HepG2 (cell line): ENCODE measurements around the gene SEBOX. TPM values are rescaled to one million over a fixed set of nuclear protein-coding genes. Genes with fewer than 3 reads are reported as not detected.

ENCODE experiments used
- EED ChIP-seq: sonication (generic); formaldehyde crosslinking; IDR thresholded peaks from 2 replicates; pipeline ENCODE4 v1.5.0; 2020; ENCODE audit warnings: mild to moderate bottlenecking, missing genetic modification reagents
- GLMP ChIP-seq: sonication (generic); formaldehyde crosslinking; IDR thresholded peaks from 2 replicates; pipeline ENCODE4 v1.9.0; 2021; ENCODE audit warnings: missing genetic modification reagents, mild to moderate bottlenecking, borderline replicate concordance
- HOMEZ ChIP-seq: IDR thresholded peaks from 2 replicates; pipeline ENCODE4 v1.6.1; 2016; ENCODE audit warnings: low read depth
- JUN ChIP-seq: sonication (generic); formaldehyde crosslinking; IDR thresholded peaks from 2 replicates; pipeline ENCODE4 v1.4.0; 2020; ENCODE audit warnings: mild to moderate bottlenecking, missing genetic modification reagents
- PPARG ChIP-seq: conservative IDR thresholded peaks from 2 replicates; pipeline ENCODE4 v1.6.1; 2016; ENCODE audit warnings: missing biosample characterization, missing genetic modification reagents
- RBM22 ChIP-seq: fragments of 200-400 bp; formaldehyde crosslinking; optimal IDR thresholded peaks from 2 replicates; pipeline ENCODE3; 2017; ENCODE audit warnings: mild to moderate bottlenecking, low read length, moderate library complexity
- REXO4 ChIP-seq: sonication (generic); formaldehyde crosslinking; IDR thresholded peaks from 2 replicates; pipeline ENCODE4 v1.8.0; 2022; ENCODE audit warnings: missing genetic modification reagents, mild to moderate bottlenecking, borderline replicate concordance
- SOX5 ChIP-seq: IDR thresholded peaks from 2 replicates; pipeline ENCODE4 v1.6.1; 2016; ENCODE audit warnings: borderline replicate concordance
- TGIF2 ChIP-seq: IDR thresholded peaks from 2 replicates; pipeline ENCODE4 v1.6.1; 2016; ENCODE audit warnings: control low read depth, missing compliant biosample characterization
- THYN1 ChIP-seq: sonication (generic); formaldehyde crosslinking; IDR thresholded peaks from 2 replicates; pipeline ENCODE4 v1.8.1; 2023; ENCODE audit warnings: low read depth, mild to moderate bottlenecking, moderate library complexity, missing genetic modification reagents, borderline replicate concordance
- USF2 ChIP-seq, 2 experiments: sonication (generic) in 1 of 2; formaldehyde crosslinking in 1 of 2; IDR thresholded peaks; 2 replicates each; pipeline versions ENCODE4 v1.5.1 to v1.6.1; 2011 to 2020; ENCODE audit warnings: borderline replicate concordance in 1 of 2, low read depth in 1 of 2, low read length in 1 of 2, mild to moderate bottlenecking in 1 of 2, missing genetic modification reagents in 1 of 2, moderate library complexity in 1 of 2
- XBP1 ChIP-seq: sonication (generic); formaldehyde crosslinking; IDR thresholded peaks from 2 replicates; pipeline ENCODE4 v1.5.0; 2020; ENCODE audit warnings: missing genetic modification reagents
- ZFP41 ChIP-seq: sonication (generic); formaldehyde crosslinking; IDR thresholded peaks from 2 replicates; pipeline ENCODE4 v1.4.0; 2020; ENCODE audit warnings: mild to moderate bottlenecking, missing genetic modification reagents, borderline replicate concordance
- ZFY ChIP-seq: sonication (generic); formaldehyde crosslinking; IDR thresholded peaks from 2 replicates; pipeline ENCODE4 v1.4.0; 2020; ENCODE audit warnings: missing genetic modification reagents
- ZGPAT ChIP-seq: IDR thresholded peaks from 2 replicates; pipeline ENCODE4 v1.6.1; 2016; ENCODE audit warnings: mild to moderate bottlenecking
- ZNF143 ChIP-seq: sonication (generic); formaldehyde crosslinking; IDR thresholded peaks from 2 replicates; pipeline ENCODE4 v1.4.0; 2020; ENCODE audit warnings: missing genetic modification reagents
- ZNF432 ChIP-seq: sonication (generic); formaldehyde crosslinking; IDR thresholded peaks from 2 replicates; pipeline ENCODE4 v1.5.0; 2020; ENCODE audit warnings: missing genetic modification reagents, mild to moderate bottlenecking, borderline replicate concordance
- ZNF552 ChIP-seq: sonication (generic); formaldehyde crosslinking; IDR thresholded peaks from 2 replicates; pipeline ENCODE4 v1.9.0; 2022; ENCODE audit warnings: missing genetic modification reagents, mild to moderate bottlenecking, borderline replicate concordance
- ZNF616 ChIP-seq: sonication (generic); formaldehyde crosslinking; IDR thresholded peaks from 2 replicates; pipeline ENCODE4 v1.5.0; 2020; ENCODE audit warnings: low read depth, mild to moderate bottlenecking, missing genetic modification reagents
- ZNF768 ChIP-seq: sonication (generic); formaldehyde crosslinking; IDR thresholded peaks from 2 replicates; pipeline ENCODE4 v1.4.0; 2020; ENCODE audit warnings: missing genetic modification reagents
- ZNF790 ChIP-seq: sonication (generic); formaldehyde crosslinking; IDR thresholded peaks from 2 replicates; pipeline ENCODE4 v1.8.0; 2022; ENCODE audit warnings: missing genetic modification reagents, mild to moderate bottlenecking, borderline replicate concordance
- polyA plus RNA-seq, 8 experiments: library from polyadenylated mRNA; depleted of rRNA in 3 of 8; stranded (reverse) in 7 of 8; unstranded in 1 of 8; fragments of >200 nt; fragmentation: Illumina TruSeq in 4 of 8; extraction: Trizol in 4 of 8; gene quantifications; 2 replicates each; pipeline versions ENCODE4 v1.2.1 to v1.2.3, GENCODE V29; 2011 to 2016; ENCODE audit warnings: low read depth in 4 of 8, missing spikeins in 1 of 8, mixed read lengths in 1 of 8; ENCODE audit not compliant: insufficient read depth in 1 of 8
- total RNA-seq, 5 experiments: library from RNA; depleted of rRNA; stranded (reverse); fragments of >200 nt; fragmentation: Illumina TruSeq; extraction: Trizol; gene quantifications; 2 replicates each; pipeline ENCODE4 v1.2.3, GENCODE V29; 2016; ENCODE audit warnings: low read depth in 1 of 5

Gene SEBOX
- total and polyA plus RNA-seq, 2 of the 13 experiments (the other 11 are each of a cell fraction or from before 2014, with no cell fraction given) = not detected

- TF ChIP-seq PPARG (CRISPR knock-in tag) (no peak), ZGPAT (peak; percentile 69), ZNF552 (CRISPR knock-in tag) (no peak; the same call in 1 of the 2 replicates), RBM22 (no peak), THYN1 (CRISPR knock-in tag) (peak; percentile 22; the same call in 1 of the 2 replicates), JUN (CRISPR knock-in tag) (peak; percentile 28; the same call in 1 of the 2 replicates), HOMEZ (CRISPR knock-in tag) (no peak), ZNF768 (CRISPR knock-in tag) (peak; percentile 25; the same call in 1 of the 2 replicates), ZFP41 (CRISPR knock-in tag) (0 out of 2 replicates have a peak, but pooled peaks have one; percentile 20), XBP1 (CRISPR knock-in tag) (no peak; the same call in 1 of the 2 replicates), ZNF790 (0 out of 2 replicates have a peak, but pooled peaks have one; percentile 46), TGIF2 (CRISPR knock-in tag) (peak; percentile 84), USF2 (IDR thresholded peaks at IDR 0.05; ENCODE audit: low read depth, low read length) (no peak), USF2 (CRISPR knock-in tag; IDR thresholded peaks at IDR 0.05; ENCODE audit: borderline replicate concordance) (0 out of 2 replicates have a peak, but pooled peaks have one; percentile 44), ZNF616 (no peak; the same call in 1 of the 2 replicates), GLMP (peak; percentile 55; the same call in 1 of the 2 replicates), ZFY (peak; percentile 90), EED (CRISPR knock-in tag) (peak; percentile 77; the same call in 1 of the 2 replicates), ZNF432 (CRISPR knock-in tag) (no peak), REXO4 (CRISPR knock-in tag) (0 out of 2 replicates have a peak, but pooled peaks have one; percentile 47), SOX5 (CRISPR knock-in tag) (0 out of 2 replicates have a peak, but pooled peaks have one; percentile 13), ZNF143 (CRISPR knock-in tag) (peak; percentile 67)
Measured at GRCh38 chr17:28318759-28319597, 46.0 kb downstream of the SEBOX start, which contains the start of gene TMEM97 (continued).
